ACC112 (cell line): ENCODE data around the gene ATG16L2.

Experiments
- H2AFZ ChIP-seq: fragments of 200-600 bp; sonication (generic); one replicate; pipeline ENCODE4 v1.6.0; 2017; ENCODE audit warnings: antibody characterized with exemption, low read length; ENCODE audit not compliant: unreplicated experiment
- H3K27ac ChIP-seq: fragments of 200-600 bp; sonication (generic); 2 replicates; pipeline ENCODE4 v1.5.1; 2014; ENCODE audit warnings: low read depth, mild to moderate bottlenecking, antibody characterized with exemption, low read length, moderate library complexity
- H3K27me3 ChIP-seq: fragments of 200-600 bp; sonication (generic); 2 replicates; pipeline ENCODE4 v1.6.1; 2014; ENCODE audit warnings: mild to moderate bottlenecking, antibody characterized with exemption, low read length, moderate library complexity, mixed read lengths; ENCODE audit not compliant: insufficient read depth
- H3K36me3 ChIP-seq: fragments of 200-600 bp; sonication (generic); 2 replicates; pipeline ENCODE4 v1.6.1; 2016; ENCODE audit warnings: mild to moderate bottlenecking, antibody characterized with exemption, low read length, moderate library complexity, mixed read lengths; ENCODE audit not compliant: insufficient read depth
- H3K4me1 ChIP-seq: fragments of 200-600 bp; sonication (generic); one replicate; pipeline ENCODE4 v1.6.1; 2016; ENCODE audit warnings: low read length, mixed read lengths; ENCODE audit not compliant: insufficient read depth, unreplicated experiment, control insufficient read depth
- H3K4me3 ChIP-seq: fragments of 200-600 bp; sonication (generic); 2 replicates; pipeline ENCODE4 v1.5.1; 2014; ENCODE audit warnings: mild to moderate bottlenecking, low read depth, low read length
- H3K79me2 ChIP-seq: fragments of 200-600 bp; sonication (generic); one replicate; pipeline ENCODE4 v1.6.0; 2016; ENCODE audit warnings: low read length; ENCODE audit not compliant: control insufficient read depth, unreplicated experiment, insufficient read depth

ATG16L2 gene

DNA sequence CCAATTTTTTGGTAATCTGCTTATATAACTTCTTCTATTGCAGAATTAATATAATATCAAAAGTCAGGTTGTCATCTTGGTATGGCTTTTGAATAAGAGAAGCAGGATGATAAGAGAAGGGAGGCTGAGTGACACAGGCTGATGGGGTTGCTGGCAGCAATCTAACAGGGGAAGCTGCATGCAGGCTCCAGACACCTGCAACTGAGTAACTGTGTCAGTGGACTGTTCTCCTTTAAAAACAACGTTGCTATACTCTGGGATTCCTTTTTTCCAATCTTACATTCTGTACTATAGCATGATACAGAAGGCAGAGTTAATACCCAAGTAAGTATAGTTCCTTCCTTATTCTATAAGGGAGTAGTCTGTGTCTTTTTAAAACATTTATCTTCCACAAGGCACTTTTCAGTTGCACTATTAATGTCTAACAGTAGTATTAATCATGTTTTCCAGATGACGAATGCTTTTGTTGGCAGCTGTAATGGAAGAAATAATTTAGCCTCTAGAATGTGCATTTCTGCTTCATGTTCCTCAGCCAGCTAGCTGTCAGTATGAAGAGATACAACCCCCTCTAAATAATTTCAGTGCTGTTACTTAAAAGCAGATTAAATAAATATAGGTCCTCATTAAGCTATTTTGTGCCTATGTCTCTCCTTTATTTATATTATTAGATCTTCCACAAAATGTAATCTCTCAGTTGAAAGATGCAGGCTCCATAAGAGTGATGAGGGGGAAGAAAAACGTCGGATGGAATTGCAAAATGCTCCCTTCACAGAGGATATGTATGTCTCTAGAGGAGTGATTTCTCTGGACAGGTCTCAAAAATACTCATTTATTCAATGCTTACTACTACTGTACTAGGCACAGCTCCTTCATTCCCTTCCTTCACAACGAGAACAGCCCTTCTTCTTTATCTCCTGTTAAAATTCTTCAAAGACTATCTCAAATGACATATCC, 50.8 kb downstream of the ATG16L2 start:
- Histone ChIP-seq H3K79me2 (no peaks in the 10 kb centered on the region), H3K36me3 (no peaks in the 10 kb centered on the region), H3K27me3 (no peaks in the 10 kb centered on the region), H3K4me1 (peaks cover 17% of the 10 kb centered on the region), H3K27ac (peak overlapping the region; percentile 57), H3K4me3 (peak overlapping the region; percentile 20), H2AFZ (no peak overlapping the region)

DNA sequence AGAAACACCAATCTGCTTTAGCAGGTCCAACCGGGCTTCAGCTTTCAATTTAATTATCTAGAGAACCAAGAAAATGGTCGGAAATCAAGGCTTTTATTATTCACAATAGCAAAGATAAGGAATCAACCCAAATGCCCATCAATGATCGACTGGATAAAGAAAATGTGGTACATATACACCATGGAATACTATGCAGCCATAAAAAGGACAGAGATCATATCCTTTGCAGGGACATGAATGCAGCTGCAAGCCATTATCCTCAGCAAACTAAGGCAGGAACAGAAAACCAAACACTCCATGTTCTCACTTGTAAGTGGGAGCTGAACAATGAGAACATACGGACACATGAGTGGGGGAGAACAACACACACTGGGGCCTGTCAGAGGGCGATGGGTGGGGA, 53.8 kb downstream of the ATG16L2 start:
- Histone ChIP-seq H3K4me1 (peaks cover 17% of the 10 kb centered on the region), H2AFZ (no peak overlapping the region), H3K4me3 (no peak overlapping the region)

DNA sequence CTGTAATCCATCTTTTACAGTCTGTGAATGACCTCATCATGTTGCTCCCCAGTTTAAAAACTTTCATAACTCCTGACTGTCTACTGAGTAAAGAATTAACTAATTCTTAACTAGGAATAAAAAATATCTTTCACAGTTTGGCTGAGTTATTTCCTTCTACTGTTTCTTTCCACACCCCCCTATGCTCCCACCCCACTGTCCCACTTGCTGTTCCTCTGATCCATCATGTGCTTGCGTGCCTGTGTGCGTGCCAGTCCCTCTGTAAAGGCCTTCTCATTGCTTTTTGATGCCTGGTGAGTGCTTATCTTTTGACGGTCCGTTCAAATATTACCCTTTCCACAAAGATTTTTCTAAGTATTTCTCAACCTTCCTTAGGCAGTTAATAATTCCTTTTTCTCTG, 55.6 kb downstream of the ATG16L2 start:
- Histone ChIP-seq H2AFZ (no peak overlapping the region), H3K27me3 (no peaks in the 10 kb centered on the region), H3K36me3 (no peaks in the 10 kb centered on the region), H3K4me1 (peaks cover 10% of the 10 kb centered on the region), H3K27ac (no peak overlapping the region), H3K79me2 (no peaks in the 10 kb centered on the region), H3K4me3 (no peak overlapping the region)

More for the DNA sequence above, 53.8 kb downstream of the ATG16L2 start:
- Histone ChIP-seq H3K27me3 (no peaks in the 10 kb centered on the region), H3K27ac (no peak overlapping the region), H3K79me2 (no peaks in the 10 kb centered on the region), H3K36me3 (no peaks in the 10 kb centered on the region)

DNA sequence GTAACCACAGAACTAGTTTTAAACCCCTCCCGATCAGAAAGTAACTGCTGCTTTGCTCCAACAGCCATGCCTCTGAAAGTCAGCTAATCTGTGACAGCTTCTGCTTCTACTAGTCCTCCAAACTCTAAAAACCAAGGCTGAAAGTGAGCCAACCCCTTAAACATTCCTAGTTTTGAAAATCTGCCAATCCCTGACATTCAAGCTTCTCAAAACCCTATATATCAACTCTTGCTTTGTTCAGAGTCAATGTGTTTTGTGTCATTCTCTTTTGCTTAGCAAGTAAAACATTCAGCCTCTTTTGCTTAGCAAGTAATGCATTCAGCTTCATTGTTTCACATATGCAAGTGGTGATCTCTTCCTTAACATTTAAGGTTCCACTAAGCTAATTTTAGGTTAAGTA, 56.9 kb downstream of the ATG16L2 start:
- H3K27ac ChIP-seq, result no peak overlapping the region
- peaks cover under 1% of the 10 kb centered on the region for H3K4me1 ChIP-seq
- H3K4me3 ChIP-seq, result no peak overlapping the region
- H3K27me3 ChIP-seq, result no peaks in the 10 kb centered on the region
- H2AFZ ChIP-seq, result no peak overlapping the region
- no peaks in the 10 kb centered on the region for H3K36me3 ChIP-seq
- no peaks in the 10 kb centered on the region for H3K79me2 ChIP-seq

DNA sequence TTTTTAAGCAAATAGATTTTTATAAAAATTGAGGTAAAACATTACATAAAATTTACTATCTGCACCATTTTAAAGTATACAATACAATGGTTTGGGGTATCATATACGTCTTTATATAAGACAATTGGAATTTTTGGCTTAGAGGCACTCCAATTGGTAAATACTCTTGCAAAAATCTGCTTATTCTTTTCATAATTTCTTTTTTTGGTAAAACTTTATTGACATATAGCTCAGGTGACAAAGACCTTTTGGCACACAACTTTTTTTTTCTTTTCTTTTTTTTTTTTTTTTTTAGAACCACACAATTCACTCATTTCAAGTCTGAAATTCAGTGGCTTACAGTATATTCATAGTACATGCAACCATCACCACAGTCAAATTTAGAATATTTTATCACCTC, 57.8 kb downstream of the ATG16L2 start:
- H2AFZ ChIP-seq, result no peak overlapping the region
- no peak overlapping the region for H3K27ac ChIP-seq
- H3K27me3 ChIP-seq, result no peaks in the 10 kb centered on the region
- no peaks in the 10 kb centered on the region for H3K79me2 ChIP-seq
- no peak overlapping the region for H3K4me3 ChIP-seq
- H3K36me3 ChIP-seq, result no peaks in the 10 kb centered on the region
- H3K4me1 ChIP-seq, result no peaks in the 10 kb centered on the region

DNA sequence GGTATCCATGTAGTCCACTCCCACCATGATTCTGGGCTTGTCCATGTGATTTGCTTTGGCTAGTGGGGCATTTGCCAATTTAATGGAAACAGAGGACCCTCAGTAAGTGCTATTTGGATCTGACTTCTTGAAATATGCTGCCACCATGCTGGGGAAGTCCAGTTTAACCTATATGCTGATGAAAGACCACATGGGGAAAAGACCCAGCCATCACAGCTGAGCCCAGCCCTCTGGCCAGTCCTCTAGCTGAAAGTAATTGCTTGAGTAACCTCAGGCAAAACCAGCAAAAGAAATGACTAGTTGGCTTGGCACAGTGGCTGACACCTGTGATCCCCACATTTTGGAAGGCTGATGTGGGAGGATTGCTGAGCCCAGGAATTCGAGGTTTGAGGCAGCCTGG, 61.5 kb downstream of the ATG16L2 start:
- Histone ChIP-seq H3K36me3 (no peaks in the 10 kb centered on the region), H3K27me3 (no peaks in the 10 kb centered on the region), H3K27ac (no peak overlapping the region), H2AFZ (no peak overlapping the region), H3K4me3 (no peak overlapping the region), H3K4me1 (no peaks in the 10 kb centered on the region), H3K79me2 (no peaks in the 10 kb centered on the region)

DNA sequence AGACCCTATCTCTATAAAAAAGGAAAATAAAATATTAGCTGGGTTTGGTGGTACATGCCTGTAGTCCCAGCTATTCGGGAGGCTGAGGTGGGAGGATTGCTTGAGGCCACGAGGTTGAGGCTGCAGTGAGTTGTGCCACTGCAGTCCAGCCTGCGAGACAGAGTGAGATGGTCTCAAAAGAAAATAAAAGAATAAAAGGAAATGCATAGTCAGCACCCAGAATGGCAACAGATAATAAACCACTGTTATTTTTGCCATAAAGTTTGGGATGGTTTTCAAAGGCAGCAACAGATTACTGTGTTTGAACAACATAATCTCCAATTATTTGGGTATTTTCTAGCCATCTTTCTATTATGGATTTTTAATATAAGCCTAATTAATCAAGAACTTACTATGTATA, 61.9 kb downstream of the ATG16L2 start:
- Histone ChIP-seq H2AFZ (no peak overlapping the region), H3K79me2 (no peaks in the 10 kb centered on the region), H3K4me1 (no peaks in the 10 kb centered on the region), H3K27me3 (no peaks in the 10 kb centered on the region), H3K36me3 (no peaks in the 10 kb centered on the region), H3K4me3 (no peak overlapping the region), H3K27ac (no peak overlapping the region)
